HG02678 (cell line): ENCODE measurements around the gene THG1L.

Experiments used
- ATAC-seq: cut with Tn5 transposase; IDR thresholded peaks from one replicate; pipeline ENCODE4 v1.9.1; 2021; ENCODE audit warnings: mild to moderate bottlenecking, moderate library complexity; ENCODE audit not compliant: unreplicated experiment

THG1L gene

GRCh38 chr5:157750320-157750719 lies 19.1 kb downstream of the THG1L start:
- ATAC-seq = no peak

- ATAC-seq = no peak
These were observed 24.9 kb downstream of the THG1L start for GRCh38 chr5:157756122-157756521.

DNA sequence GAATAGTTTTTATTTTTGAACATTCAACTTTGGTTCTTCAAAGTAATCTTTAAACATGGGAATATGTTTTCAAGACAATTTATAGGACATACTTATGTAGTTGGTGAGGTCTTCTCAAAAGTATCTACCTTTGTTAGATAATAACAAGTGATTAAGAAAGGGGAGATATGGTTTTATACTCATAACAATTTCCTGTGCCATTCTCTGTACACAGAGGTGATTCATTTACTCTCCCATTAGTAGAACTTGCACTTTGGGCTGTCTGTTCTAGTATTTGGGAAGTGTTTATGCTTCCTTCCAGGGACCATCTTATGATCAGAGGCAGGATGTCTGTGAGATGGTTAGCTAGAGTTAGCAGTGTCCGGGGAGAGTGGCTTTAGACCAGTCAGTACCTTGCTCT lies 27.5 kb downstream of the THG1L start:
- no peak for ATAC-seq

- peak; percentile 77 for ATAC-seq
These were observed 30.7 kb downstream of the THG1L start for GRCh38 chr5:157761690-157762621.

DNA sequence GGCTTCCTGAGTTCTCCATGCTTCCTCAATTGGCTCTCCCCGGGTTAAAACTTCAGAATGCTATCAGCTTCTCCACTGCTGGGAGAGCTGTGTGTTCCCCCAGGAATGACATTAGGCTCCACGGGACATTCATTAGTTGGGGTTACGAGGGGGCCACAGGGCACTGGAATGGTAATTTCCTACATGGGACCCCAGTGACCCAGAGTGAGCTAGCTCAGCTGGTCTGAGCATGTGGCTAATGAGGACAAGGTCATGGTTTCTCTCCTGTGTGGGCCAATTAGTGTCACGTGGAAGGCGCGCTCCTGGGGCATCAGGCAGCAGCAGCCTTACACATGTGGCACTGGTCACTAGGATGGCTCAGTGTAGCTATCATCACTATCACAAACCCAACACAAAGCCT lies 33.3 kb downstream of the THG1L start:
- no peak for ATAC-seq

DNA sequence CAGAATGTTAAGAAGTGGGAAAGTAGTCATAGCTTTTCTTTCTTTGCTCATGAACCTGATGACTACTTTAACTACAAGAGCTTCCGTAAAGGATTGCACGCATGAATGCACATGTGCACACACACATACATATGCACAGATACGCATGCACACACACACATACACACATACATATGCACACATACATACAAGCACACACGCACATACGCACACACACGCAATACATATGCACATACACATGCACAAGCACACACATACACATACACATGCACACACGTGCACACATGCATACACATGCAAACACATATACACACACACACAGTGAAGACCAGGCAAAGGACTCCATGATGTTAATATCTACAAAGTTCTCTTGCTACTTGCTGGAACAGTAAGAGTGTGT lies 35.2 kb downstream of the THG1L start:
- no peak for ATAC-seq

GRCh38 chr5:157766902-157767301 lies 35.7 kb downstream of the THG1L start:
- ATAC-seq = no peak

- no peak for ATAC-seq
These were observed 36.5 kb downstream of the THG1L start for GRCh38 chr5:157767689-157768088.

DNA sequence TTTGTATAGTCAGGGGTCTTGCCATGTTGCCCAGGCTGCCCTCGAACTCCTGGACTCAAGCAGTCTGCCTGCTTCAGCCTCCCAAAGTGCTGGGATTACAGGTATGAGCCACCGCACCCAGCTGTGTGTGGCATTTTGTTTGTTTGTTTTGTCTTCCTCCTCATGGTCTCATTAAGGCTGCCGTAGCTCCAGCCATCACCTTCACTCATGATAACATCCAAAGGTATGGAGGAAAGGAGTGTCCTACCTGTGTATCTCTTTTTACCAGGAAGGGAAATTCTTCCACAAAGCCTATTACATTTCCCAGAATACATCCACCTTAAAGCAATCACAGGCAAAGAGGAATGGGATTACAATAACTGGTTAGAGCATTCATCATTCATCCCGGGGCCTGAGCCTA lies 39.4 kb downstream of the THG1L start:
- no peak for ATAC-seq

- ATAC-seq = no peak
These were observed 40.9 kb downstream of the THG1L start for GRCh38 chr5:157772127-157772526.

DNA sequence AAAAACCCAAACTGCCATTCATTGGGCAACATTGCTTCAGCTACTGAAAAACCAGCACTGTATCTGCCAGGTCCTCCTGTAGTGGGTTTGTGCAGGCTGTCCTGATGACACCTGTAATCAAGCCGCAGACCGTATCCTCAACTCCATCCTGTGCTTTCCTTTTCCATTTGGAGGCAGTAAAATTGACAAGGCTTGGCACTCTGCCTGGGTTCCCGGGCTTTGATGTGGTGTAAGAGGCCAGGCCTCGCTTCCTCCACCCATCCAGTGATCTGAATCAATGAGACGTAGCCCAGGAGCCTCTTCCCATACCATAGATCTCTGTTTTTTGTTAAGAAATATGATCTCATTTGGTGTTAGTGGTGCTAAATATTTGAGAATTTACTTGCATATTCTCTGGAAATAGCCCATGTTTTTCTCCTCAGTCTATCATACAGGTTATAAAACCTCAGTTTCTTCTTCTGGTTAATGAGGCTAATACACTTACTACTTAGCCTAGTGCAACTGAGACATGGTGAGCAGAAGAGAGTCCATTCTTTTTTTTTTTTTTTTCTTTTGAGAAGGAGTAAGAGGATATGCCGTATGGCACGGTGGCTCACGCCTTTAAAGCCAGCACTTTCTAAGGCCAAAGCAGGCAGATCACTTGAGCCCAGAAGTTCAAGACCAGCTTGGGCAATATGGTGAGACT lies 47.0 kb downstream of the THG1L start:
- ATAC-seq = no peak

DNA sequence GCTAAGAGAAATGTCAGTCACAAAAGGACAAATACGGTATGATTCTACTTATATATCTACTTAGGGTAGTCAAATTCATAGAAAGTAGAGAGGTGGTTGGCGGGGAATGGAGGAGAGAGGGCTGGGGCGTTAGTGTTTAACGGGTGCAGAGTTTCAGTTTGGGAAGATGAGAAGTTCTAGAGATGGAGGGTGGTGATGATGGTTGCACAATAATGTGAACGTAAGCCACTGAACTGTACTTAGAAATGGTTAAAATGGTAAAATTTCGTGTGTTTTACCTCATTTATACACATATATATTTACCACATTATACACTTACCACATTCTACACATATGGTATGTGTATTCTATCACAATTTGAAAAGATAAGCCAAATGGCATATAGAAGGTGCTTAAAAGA lies 48.0 kb downstream of the THG1L start:
- no peak for ATAC-seq

DNA sequence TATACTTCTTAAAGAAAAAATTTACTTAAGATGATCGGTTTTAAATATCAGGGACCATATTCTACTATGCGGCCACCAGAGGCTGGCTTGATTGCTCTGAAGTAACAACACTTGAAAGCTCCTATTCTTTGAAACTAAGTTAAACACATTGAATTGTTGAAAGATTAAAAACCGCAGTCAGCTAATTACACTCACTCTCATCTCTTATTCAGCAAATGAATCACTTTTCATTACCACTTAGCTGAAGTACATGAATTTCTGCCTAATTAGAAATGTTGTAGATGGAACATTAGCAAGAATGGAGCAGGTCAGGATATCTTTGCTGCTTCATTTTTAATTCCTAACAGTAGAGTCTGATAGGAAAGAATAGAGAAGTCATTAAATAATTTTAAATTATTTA lies 54.6 kb downstream of the THG1L start:
- ATAC-seq = no peak
